Jurkat, Clone E6-1 (cell line): ENCODE results near the gene GKAP1. TPM values are rescaled to one million over a fixed set of nuclear protein-coding genes. Genes with fewer than 3 reads are reported as not detected.
"Not testable (repeated sequence)": the region's sequence is repeated elsewhere in the genome, so short reads cannot be mapped to it uniquely, and the experiment has no call there.

Source experiments
- DNase-seq: peaks from one replicate; pipeline ENCODE4 v3.0.0-alpha.2; 2011; ENCODE audit warnings: low read depth, low spot score
- H3K4me3 ChIP-seq: 2 replicates; pipeline ENCODE4 v1.5.1; 2011; ENCODE audit warnings: mild to moderate bottlenecking, low read length, control low read depth, moderate library complexity
- polyA plus RNA-seq: library from polyadenylated mRNA; unstranded; fragments of >200 nt; gene quantifications from one replicate; pipeline ENCODE4 v1.2.1, GENCODE V29; 2012; ENCODE audit warnings: missing spikeins; ENCODE audit not compliant: insufficient read length, insufficient read depth

The GKAP1 gene
- 10.7 TPM for polyA plus RNA-seq

DNA sequence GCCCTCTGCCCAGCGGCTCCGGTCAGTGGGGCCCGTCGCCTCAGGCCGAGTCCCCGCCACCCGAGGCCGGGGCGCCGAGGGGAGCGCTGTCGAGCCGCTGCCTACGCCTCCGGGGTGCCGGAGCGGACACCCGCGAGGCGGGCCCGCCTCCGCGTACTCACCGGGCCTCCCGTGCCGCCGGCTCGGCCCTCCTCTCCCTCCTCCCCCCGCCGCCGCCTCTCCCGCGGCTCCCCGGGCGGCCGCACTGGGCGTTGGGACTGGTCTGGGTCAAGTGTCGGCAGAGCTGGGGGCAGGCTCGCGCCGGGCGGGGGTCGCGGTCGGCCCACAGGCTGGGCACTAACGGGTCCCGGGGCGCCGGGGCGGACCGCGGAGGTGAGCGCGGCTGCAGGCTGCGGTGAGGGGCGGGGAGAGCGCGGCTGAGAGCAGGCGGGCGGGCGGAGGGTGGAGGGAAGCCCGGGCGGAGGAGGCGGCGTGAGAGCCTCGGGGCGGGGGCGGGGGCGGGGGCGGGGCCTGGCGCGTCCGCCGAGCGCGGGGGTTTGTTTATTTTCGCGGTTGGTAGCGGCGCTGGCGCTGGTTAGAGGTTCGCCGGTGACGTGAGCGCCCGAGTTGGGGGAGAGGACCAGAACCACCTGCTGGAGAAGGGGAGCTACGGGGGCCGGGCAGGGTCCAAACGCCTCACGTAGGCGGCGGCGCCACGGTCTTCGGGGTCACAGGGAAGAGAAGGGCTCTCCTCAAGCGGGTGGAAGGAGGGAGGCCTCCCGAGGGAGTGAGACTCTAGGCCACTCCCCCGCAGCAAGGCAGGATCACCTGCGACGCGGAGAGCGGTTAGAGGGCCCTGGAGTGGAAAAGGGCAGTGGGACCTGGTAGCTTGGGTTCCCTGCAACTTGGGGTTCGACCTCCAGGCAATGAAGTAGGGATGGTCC lies at the start of gene GKAP1:
Gene GKAP1, minus strand, starts transcription at position 414 of the 923 bp plus-strand sequence. CDS start 11,252 bp downstream, outside the sequence.
- DNase-seq, result peak; percentile 67
- peak within 1 kb of the TSS; percentile 57 for H3K4me3 ChIP-seq

DNA sequence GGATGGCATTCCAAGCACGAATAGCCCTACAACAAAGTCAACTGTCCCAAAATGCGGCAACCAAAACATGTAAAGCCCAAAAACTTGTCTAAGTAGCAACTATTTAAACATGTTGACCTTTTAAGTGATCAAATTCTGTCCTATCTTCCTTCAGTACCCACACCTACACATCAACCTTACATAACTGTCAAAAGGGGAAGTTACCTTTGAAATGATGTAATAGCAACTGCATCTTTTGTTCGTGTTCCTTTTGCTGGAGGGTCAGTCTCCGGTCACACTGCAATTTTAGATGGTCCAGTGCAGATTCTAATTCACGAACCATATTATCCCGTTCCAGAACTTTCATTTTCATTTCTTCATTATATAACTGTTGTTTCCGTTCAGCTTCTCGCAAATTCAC lies 32.3 kb upstream of the GKAP1 start:
- DNase-seq, H3K4me3 ChIP-seq: not testable (repeated sequence)

DNA sequence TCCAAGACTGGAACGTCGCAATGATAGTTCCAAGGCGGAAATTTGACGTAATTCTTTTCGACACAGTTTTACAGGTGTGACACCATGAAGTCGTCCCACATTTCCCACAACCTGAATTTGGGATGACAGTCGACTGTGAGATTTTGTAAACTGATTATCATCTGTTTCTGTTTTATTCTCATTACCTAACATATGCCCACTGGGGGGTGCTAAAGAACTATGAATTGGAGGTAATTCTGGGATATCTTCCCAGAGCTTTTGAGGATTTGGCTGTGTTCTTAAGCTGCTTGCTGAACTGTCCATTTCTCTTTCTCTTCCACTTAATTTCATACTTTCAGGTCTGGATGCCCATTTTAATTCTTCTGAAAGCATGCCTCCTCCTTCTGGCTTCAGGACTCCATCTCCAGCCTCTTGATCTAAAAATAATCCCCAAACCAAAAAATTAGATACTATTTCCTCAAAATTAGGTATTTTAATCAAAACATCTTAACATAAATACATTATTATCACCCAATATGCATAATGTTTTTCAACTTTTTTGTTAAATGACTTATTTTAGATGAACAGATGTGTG lies 19.6 kb upstream of the GKAP1 start:
- not testable (repeated sequence) for DNase-seq, H3K4me3 ChIP-seq

- DNase-seq, H3K4me3 ChIP-seq: not testable (repeated sequence)
These were observed 13.0 kb upstream of the GKAP1 start for GRCh38 chr9:83830426-83831071.

DNA sequence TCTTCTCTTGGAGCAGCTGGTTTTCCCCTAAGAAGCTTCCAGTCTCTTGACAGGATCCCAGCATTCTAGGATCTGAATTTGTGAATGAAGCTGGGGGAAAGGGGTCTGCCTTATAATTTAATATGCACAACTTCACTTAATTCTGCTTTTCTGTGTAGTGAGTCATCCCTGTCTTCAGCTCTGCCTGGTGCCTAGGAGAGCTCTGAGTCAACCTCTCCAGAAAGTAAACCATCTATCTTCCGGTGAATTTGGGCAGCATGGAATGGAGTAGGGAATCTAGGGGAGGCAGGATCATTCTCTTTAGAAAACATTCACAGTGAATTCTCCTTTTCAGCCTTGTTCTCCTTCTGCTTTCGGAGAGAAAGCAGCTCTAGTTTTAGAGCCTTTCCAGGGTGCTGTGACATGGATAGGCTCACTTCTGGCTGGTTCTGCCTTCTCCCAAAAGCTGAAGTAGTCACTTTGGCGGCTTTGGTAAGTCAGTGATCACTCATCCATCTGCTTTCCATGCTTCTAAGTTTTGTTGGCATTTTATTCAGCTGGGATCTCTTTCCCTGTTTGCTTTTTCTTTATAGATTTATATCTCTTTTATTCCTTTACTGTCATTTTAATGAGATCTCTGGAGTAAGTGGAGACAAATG lies 7.5 kb upstream of the GKAP1 start:
- not testable (repeated sequence) for H3K4me3 ChIP-seq, DNase-seq

- not testable (repeated sequence) for DNase-seq
- H3K4me3 ChIP-seq, result peak overlapping the region; percentile 57
These were observed 586 bp downstream of the GKAP1 start for GRCh38 chr9:83817011-83817355.

DNA sequence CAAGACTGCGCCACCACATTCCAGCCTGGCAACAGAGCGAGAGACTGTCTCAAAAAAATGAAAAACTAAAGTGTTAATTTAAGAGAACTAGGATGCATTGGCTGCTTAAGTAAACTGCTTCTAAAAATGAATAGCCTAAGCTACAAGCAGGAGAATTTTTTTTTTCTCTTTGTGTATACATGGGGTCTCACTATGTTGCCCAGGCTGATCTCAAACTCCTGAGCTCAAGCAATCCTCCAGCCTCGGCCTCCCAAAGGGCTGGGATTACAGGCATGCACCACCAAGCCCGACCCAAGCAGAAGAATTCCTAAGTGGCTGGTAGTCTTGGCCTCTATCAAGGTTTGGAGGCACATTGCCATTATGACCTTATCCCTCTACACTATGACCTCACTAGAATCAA lies 2.4 kb downstream of the GKAP1 start:
- not testable (repeated sequence) for H3K4me3 ChIP-seq, DNase-seq

DNA sequence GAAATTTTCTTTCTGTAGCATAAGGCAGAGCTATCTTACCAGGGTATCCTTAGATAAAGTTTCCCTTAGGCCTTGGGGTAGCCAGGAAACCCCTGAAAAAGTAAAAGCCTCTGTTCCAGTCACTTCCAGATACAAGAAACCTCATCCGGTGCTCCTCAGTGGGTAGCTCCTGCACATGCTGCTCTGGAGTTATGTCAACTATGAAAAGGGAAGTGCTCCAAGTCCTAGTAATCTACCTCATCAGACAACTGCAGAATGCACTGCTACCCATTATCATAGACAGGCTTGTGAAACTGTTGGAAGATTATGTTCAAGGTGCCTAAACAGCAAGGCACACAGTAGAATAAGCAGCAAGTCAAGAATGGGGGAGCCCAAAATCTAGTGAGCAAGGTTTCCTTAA lies 8.4 kb downstream of the GKAP1 start:
- DNase-seq, H3K4me3 ChIP-seq: not testable (repeated sequence)

DNA sequence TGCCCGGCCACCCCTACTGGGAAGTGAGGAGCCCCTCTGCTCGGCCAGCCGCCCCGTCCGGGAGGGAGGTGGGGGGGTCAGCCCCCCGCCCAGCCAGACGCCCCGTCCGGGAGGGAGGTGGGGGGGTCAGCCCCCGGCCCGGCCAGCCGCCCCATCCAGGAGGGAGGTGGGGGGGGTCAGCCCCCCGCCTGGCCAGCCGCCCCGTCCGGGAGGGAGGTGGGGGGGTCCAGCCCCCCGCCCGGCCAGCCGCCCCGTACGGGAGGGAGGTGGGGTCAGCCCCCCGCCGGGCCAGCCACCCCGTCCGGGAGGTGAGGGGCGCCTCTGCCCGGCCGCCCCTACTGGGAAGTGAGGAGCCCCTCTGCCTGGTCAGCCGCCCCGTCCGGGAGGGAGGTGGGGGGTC lies 13.1 kb downstream of the GKAP1 start:
- H3K4me3 ChIP-seq, DNase-seq: not testable (repeated sequence)

DNA sequence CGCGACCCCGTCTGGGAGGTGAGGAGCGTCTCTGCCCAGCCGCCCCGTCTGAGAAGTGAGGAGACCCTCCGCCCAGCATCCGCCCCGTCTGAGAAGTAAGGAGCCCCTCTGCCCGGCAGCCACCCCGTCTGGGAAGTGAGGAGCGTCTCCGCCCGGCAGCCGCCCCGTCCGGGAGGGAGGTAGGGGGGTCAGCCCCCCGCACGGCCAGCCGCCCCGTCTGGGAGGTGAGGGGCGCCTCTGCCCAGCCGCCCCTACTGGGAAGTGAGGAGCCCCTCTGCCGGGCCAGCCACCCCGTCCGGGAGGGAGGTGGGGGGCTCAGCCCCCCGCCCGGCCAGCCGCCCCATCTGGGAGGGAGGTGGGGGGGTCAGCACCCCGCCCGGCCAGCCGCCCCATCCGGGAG lies 13.6 kb downstream of the GKAP1 start:
- DNase-seq, H3K4me3 ChIP-seq: not testable (repeated sequence)

DNA sequence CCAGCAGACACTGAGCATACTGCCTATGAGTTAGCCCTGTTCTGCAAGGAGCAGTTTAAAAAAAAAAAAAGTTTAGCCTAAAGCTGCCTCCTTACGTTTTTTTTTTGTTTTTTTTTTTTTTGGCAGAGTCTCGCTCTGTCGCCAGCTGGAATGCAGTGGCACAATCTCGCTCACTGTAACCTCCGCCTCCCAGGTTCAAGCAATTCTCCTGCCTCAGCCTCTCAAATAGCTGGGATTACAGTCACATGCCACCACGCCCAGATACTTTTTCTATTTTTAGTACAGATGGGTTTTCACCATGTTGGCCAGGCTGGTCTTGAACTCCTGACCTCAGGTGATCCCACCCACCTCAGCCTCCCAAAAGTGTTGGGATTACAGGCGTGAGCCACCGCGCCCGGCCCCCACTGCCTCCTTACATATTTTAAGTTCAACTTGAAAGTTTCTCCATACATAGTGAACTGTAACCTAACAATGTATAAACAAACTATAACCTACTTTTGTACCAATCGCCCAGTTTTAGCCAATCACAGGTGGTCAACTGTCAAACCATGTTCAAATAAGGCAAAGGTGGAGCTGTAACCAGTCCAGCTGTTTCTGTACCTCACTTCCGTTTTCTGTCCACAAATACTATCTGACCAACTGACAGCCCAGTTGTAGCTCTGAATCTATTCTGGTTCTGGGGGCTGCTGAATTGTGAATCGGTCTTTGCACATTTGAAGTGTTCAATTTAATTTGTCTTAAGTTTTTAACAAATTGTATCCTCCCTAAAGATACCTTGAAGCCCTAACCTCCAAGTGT lies 17.1 kb downstream of the GKAP1 start:
- DNase-seq, result no peak
- H3K4me3 ChIP-seq, result no peak overlapping the region

GRCh38 chr9:83794051-83794450 lies 23.5 kb downstream of the GKAP1 start:
- no peak overlapping the region for H3K4me3 ChIP-seq

DNA sequence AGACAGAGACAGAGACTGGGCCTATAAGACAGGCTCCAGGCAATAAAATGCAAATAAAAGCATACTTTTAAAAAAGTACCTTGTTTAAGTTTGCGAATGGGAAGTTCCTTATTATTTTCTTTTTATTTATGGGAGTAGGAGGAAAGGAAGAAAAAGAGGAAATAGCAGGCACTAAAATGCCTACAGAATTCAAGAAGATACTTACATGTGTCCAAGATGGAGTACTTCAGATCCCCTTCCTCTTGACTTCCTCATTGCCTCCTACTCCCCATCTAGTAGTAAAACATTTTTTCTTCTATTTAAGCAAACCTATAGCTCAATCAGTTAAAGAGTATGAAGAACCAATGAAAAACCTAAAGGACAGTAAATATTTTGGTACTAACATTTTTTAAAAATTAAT lies 24.8 kb downstream of the GKAP1 start:
- no peak overlapping the region for H3K4me3 ChIP-seq
- no peak for DNase-seq

More at GRCh38 chr9:83794051-83794450, 23.5 kb downstream of the GKAP1 start:
- DNase-seq, result no peak

DNA sequence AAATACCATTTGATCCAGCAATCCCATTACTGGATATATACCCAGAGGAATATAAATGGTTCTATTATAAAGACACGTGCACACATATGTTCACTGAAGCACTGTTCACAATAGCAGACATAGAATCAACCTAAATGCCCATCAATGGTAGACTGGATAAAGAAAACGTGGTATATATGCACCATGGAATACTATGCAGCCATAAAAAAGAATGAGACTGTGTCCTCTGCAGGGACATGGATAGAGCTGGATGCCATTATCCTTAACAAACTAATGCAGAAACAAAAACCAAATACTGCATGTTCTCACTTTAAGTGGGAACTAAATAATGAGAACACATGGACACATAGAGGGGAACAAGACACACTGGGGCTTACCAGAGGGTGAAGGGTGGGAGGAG lies 39.4 kb downstream of the GKAP1 start:
- no peak overlapping the region for H3K4me3 ChIP-seq
- no peak for DNase-seq

- DNase-seq, result no peak
These were observed 41.6 kb downstream of the GKAP1 start for GRCh38 chr9:83775932-83776331.

DNA sequence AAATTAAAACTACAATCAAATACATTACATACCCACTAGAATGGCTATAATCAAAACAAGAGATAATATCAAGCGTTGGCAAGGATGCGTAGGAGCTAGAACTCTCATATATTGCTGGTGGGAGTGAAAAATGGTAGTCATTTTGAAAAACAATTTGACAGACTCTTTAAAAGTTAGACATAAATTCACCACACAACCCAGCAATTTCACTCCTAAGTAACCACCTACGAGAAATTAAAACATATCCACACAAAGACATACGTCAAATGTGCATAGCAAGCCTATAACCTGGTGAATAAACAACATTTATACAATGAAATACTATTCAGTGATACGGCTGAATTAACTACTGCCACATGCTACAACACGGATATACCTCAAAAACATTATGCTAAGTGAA lies 44.7 kb downstream of the GKAP1 start:
- no peak for DNase-seq
- H3K4me3 ChIP-seq, result no peak overlapping the region

More at GRCh38 chr9:83775932-83776331, 41.6 kb downstream of the GKAP1 start:
- no peak overlapping the region for H3K4me3 ChIP-seq

DNA sequence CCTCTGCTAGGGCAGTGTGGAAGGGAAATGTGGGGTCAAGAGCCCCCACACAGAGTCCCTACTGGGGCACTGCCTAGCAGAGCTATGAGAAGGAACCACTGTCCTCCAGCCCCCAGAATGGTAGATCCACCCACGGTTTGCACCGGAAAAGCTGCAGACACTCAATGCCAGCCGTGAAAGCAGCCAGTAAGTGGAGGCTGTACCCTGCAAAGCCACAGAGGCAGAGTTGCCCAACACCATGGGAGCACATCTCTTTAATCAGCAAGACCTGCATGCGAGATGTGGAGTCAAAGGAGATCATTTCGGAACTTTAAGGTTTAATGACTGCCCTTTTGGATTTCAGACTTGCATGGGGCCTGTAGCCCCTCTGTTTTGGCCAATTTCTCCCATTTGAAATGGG lies 52.2 kb downstream of the GKAP1 start:
- no peak overlapping the region for H3K4me3 ChIP-seq
- no peak for DNase-seq

DNA sequence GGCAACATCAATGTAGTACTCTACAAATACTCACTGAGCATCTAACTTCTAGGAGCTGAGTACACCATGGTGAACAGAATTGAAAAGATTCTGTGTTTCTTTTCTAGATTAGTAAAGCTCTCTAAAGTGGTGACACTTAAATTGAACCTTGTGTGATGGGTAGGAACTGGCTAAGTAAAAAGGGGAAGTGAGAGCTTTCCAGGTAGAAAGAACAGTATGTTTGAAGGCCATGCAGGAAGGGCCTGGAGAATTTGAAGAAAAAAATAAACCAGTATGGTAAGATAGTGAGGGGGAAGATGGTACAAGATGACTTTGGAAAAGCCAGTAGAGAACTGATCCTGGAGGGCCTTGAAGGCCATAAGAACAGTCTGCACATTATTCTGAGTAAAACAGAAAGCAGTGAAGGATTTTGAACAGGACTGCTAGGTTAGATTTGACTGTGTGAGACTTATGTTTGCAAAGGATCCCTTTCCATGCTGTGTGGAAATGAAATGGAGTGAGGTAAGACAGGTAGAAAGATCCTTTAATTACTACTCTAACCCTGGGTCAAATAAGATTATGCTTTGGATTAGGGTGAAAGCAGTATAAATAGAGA lies 63.1 kb downstream of the GKAP1 start:
- no peak for DNase-seq
- H3K4me3 ChIP-seq, result no peak overlapping the region
